GM19372 (cell line): ENCODE data around the gene PPP2R2B.
"Not testable (repeated sequence)": the region's sequence is repeated elsewhere in the genome, so short reads cannot be mapped to it uniquely, and the experiment has no call there.

ENCODE experiments used
- ATAC-seq: cut with Tn5 transposase; IDR thresholded peaks from one replicate; pipeline ENCODE4 v1.9.1; 2021; ENCODE audit warnings: mild to moderate bottlenecking, low read depth, moderate library complexity; ENCODE audit not compliant: unreplicated experiment

PPP2R2B gene

DNA sequence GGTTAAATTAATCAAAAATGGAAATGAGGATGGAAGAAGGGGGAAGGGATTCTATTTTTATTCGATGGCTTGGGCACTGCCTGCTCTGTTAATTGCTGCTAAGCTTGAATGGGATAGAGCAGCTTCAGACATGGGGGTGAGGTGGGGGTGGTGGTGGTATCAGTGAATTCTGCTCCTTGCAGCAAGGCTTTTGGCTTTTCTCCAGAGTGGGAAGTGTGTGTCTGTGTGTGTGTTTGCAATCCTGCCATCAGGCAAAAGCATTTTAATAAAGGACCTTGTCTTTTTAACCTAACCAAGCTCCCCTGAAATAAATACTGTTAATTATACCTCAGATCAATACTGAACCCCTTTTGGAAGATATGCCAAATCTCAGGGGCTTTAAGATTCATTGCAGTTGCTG is 251.6 kb downstream of the PPP2R2B start:
- no peak for ATAC-seq

DNA sequence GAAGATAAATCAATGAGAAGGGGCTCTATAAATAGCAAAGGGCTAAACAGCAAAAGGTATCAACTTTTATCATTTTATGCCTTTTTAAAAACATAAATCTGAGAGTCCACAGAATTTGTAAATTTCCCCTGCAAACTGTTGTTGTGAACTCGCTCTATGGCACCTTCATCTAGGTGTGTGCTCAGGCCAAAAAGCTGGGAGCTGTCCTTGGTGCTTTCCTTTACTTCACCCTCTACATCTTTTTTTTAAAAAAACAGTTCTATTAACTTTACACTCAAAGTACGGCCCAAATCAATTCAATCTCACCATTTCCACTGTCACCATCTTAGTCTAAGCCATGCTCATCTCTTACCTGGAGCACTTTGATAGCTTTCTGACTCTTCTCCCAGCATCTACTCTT is 254.4 kb downstream of the PPP2R2B start:
- ATAC-seq = no peak

DNA sequence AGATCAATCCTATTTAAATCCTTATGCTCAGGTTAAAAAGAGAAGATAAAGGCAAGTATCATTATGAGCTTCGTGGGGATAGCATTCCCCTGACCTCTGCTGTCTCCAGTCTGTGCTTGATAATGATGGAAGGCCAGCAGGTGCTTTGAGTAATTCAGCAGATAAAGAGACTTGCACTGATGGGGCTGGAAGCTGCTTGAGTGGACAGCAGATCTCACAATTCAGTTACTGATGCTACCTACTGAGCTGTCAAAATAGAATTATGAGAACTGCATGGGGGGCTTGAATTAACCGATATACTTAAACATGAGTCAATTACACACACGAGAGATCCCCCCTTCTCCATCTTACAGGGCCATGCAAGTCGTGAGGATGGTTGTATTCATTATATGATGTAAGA is 254.9 kb downstream of the PPP2R2B start:
- no peak for ATAC-seq

DNA sequence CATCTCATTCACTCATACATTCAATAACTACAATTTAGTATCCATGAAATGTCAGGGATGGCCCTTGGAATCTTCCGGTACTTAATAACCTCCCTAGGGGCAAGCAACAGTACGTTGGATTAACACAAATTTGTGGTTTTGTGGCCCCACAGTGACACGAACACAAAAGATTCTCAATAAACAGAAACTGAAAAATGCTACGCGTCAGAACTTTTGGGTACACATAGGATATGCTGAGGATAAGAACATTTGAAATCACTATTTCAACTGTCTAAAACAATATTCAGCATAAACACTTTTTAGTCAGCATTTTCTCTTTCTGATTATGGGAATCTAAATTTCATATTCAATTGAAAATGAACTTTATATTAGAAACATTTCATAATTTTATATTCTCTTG is 255.5 kb downstream of the PPP2R2B start:
- ATAC-seq = no peak

DNA sequence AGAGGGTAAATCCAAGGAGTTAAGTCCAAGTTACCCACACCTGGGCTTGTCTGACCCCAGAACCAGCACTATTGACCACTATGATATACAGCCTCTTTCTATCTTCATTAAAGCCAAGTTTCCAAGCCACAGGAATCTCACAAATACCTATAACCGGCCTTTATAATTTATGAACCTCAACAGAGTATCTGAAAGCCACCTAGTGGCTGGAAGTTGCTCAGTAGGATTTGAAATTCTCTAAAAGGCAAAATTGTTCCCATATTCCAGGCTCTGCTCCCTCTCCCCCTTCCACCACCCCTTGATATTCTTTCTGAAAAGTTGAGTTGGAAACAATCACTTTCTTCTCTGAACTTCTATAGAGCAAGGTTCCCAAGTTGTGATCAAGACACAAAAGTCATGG is 256.2 kb downstream of the PPP2R2B start:
- ATAC-seq = no peak

DNA sequence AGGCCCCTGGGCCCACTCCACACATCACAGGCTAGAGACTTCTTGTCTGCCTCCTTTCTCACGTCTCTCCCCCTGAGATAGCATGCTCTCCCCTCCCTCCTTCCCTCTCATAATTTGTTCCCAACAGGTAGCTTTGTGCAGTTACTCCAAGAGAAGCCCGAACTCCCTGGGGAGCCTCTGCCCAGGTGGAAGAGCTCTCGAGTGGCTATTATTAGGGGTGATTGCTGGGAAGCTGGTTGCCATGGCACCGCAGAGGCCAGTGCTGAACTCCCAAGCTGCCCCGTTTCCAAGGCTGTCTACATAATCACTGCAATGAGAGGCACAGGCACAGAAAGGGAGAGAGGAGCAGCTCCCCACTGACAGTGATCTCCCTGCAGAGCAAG is 257.9 kb downstream of the PPP2R2B start:
- ATAC-seq = no peak

DNA sequence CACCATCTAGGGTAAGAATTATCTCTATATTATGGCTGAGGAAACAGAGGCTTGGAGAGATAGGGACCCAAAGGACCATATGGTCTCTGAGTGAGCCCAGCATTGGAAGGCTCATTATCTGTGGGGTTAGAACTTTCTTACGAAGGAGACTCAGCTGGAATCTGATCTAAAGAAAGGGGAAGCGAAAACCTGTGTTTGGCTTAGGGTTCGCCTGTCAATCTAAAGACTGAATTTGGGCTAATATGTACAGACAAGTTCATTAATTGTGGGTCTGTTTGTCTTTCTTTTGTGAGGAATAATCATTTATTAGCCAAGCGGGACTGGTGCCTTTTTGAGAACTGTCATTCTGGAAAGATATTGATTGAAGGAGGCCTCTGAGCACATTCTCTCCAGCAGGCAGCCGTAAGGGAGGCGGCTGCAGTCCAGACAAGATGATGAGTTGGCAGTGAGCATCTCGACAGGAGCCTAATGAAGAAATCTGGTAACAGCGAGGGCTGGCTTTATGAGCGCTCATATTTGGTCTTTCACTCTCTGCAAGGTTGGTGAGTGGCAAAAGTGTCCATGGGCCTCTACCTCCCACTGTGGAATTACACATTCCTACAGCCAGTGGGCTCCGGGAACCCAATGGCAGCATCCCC is 258.4 kb downstream of the PPP2R2B start:
- no peak for ATAC-seq

DNA sequence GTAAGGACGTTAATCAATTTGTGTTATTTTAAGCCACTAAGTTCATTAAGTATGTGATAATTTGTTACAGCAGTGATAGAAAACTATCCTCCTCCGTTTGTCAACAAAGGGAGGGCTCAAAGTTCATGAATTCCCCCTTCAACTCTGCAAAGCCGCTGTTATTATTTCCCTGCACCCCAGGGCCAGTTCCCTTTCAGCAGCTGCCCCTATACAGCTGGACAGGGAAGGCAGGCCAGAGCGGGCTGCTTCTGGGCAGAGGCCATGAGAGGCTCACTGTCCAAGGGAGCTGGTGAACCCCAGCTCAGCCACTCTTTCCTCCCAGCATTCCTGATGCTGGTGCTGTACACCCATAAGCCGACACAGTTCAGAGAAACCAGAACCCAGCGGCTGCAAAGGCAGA is 260.1 kb downstream of the PPP2R2B start:
- no peak for ATAC-seq

DNA sequence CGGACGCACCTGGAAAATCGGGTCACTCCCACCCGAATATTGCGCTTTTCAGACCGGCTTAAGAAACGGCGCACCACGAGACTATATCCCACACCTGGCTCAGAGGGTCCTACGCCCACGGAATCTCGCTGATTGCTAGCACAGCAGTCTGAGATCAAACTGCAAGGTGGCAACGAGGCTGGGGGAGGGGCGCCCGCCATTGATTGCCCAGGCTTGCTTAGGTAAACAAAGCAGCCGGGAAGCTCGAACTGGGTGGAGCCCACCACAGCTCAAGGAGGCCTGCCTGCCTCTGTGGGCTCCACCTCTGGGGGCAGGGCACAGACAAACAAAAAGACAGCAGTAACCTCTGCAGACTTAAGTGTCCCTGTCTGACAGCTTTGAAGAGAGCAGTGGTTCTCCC is 268.8 kb downstream of the PPP2R2B start:
- ATAC-seq = not testable (repeated sequence)

DNA sequence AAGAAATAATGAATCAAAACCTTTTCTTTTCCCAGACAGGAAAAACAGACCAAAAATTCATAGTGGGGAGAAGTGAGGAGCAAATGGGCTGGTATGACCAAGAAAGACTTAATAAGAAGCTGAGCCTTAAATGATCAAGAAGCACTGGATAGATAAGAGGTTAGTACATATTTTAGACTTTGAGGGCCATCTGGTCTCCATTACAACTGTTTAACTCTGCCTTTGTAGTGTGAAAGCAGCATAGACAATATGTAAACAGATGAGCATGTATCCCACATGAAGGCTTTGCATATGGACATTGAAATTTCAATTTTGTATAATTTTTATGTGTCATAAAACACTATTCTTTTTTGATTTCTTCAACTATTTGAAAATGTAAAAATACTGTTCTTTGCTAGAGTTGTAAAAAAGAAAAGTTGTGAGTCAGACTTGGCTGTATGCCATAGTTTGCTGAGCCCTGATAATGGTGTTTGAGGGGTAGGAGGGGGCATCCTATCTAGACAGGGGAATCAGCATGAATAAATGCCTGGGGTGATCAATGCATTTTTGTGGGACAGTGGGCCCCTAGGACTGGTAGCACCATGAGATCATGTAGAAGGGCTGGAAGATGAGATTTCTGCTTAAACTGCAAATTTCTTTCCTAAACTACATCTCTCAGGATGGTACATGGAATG is 270.8 kb downstream of the PPP2R2B start:
- ATAC-seq = no peak

DNA sequence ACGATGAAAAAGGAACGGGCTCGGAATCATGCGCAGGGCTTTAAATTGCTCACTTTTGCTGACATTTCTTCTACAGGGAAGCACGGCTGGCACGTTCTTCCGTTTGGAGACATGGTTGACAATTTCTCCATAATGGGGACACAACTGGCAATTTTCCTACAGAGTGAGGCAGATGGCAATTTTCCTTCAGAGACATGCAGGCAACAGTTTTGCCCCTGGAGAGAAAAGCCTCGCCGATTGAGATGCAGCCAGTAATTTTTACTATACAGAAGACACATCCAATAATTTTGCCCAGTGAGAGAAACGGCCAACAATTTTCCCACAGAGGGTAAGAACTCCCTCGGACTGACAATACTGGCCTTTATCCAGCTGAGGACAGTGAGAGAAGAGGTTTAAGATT is 271.7 kb downstream of the PPP2R2B start:
- no peak for ATAC-seq

DNA sequence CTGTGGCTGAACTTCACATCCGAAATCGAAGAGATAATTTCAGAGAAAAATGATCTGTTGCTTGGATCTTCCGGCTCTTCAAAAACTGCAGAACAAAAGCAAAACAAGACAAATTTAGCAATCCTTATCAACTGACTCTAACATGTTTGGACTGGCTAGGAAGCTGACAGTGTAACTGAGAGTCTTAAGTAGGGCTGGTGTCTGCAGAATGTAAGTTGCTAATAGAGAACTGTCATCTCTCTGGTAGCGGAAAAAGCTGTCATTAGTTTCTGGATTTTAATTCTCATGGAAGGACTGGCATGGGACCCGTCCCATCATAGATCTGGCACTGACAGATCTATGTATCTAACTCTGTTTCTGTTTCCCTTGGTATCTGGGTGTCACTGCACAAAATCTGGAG is 278.2 kb downstream of the PPP2R2B start:
- no peak for ATAC-seq

DNA sequence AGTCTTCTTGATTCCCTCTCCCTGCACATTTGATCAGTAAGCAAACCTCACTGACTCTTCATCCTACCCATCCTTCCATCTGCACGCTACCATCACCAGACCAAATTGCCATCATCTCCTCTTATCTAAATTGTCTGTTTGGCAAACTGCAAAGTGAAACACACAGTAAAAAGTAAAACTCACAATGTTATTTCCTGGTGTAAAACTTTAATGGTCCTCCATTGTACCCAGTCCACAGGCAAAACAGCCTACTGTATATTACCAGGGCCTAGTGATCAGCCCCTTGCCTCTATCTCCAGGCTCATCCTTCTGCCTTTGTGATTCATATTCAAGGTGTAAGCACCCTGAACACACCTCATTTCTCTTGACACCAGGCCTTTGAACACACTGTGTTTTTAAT is 279.3 kb downstream of the PPP2R2B start:
- ATAC-seq = no peak

DNA sequence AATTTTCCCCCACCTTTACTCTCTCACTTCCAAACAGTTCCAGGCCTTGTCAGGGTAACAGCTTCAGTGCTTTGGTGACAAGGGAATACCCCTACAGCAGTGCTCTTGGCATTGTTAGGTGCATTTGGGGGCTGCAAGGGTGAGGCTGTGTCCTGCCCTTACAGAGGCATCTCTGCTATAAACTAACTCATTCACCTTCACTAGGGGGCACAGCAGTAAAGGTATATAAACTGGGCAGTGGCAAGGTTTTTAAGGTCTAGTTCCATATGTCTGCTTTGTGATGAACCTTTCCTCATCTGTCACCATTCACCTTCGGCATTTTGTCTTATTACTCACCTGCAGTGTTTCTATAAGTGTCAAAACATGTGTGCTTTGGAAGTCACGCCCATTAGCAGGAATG is 283.5 kb downstream of the PPP2R2B start:
- no peak for ATAC-seq

DNA sequence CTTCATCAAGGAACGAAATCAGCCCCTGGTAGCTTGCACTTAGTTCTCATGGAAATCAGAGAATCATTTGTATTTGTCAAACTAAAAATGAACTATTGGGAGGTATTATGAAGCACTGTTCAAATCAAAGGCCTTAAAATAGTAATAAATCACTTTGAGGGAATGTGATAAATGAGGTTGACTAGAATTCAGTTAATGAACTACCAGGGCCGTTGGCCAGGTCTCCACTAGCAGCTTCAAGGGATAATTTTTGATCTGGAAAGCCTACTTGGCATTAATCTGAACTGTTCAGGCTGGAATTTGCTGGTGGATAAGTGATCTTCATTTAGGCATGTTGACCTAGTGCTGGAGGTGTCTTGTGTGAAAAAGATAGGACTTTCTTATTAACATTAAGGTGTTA is 286.2 kb downstream of the PPP2R2B start:
- no peak for ATAC-seq

DNA sequence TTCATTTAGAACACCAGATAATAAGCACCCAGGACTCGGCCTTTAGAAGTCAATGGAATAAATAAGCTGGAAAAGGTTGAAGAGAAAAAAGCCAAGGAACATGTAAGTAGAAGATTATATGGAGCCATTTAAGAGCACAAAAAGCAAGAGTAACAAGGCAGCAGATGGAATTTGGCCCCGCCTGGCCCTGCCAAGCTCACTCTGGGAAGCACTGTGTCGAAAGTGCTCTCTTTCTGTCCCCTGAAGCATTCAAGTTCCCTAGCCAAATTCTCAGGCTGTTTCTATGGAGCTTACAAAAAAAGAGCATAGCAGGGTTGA is 289.6 kb downstream of the PPP2R2B start:
- ATAC-seq = no peak

DNA sequence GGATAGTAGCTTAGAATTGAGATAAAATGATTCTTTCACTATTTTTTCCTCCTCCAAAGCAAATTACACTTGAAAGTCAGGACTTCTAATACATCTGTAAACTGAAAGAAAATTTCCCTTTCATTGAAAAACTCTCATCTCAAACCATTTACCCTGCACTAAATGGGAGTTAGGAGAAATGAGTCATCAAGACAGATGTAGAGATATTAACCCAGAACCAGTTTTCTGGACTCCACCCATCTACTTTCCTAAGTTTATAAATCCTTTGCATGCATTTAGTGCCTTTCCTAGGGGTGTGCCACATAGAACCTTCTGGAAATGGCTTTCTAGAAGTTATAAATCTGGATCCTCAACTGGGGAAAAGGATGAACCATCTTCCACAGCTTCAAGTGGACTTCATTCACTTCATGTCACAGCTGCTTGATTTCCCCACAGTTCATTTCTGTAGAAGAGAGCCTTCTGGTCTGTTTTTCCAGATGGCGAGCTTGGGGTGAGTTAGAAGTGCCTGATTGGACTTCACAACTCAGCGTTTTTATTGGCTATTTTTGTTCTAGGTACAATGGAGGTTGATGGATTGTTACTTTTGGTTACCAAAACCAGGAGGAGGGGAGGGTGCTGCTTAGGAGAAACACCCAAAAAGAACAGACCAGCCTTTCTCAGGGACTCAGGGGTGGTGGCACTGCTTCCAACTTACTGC is 290.1 kb downstream of the PPP2R2B start:
- no peak for ATAC-seq

DNA sequence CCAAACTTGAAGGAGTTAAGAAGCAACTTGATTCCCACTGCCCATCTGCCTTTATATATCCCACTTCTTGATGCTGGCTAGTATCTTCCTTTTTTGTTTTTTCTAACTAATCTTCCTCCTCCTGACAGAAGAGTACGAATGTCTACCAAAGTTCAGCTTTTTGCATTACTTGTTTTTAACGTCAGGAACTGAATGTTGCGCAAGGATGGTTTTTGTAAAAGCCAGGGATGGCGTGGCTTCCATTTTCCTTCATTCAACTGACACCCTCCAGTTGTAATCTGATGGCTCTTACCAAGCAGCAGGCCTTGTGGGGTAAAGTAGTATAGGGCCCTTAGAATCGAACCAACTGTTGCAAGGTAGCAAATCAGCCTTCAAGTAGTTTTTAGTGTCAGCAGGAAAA is 291.8 kb downstream of the PPP2R2B start:
- no peak for ATAC-seq

DNA sequence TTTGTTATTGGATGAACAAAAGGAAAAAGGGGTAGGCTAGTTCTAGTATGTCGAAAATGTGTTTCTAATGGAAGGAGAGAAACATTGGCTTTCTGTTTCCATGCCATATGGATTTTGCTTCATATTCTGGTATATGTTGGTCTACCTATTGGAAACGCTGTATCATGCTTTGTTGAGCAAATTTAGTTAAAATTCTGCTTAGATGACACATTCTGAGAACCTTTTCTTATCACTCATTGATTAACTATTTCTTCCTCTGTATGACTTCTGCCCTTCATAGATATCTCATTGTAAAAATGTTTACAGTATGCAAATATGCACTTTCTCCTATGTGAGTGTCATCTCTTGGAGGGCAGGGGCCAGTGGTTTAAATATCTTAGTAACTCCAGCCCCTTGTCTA is 293.8 kb downstream of the PPP2R2B start:
- no peak for ATAC-seq

DNA sequence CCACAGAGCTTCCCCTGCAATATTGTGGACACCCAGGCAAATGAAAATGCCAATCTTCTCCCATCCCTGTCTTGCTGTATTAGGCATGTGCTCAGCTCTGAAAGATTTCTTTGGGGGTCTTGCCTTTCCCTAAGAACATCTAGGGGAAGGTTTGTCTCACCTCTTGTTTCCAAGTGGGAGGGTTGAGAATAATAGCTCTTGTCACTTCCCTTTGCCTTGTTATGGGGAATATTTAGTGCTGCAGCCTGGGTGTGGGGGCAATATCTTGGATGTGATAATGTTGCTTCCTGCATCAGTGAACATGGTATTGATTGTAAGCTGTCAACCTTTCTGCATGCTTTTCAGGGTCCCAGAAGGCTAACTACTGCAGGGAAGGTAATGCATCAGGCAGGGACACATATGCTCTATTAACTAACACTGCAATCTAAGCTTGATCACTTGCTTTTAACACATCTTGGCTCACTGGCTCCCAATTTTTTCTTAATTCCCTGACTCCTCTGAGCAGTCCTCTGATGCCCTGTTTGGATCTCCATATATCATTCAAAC is 296.4 kb downstream of the PPP2R2B start:
- ATAC-seq = no peak

DNA sequence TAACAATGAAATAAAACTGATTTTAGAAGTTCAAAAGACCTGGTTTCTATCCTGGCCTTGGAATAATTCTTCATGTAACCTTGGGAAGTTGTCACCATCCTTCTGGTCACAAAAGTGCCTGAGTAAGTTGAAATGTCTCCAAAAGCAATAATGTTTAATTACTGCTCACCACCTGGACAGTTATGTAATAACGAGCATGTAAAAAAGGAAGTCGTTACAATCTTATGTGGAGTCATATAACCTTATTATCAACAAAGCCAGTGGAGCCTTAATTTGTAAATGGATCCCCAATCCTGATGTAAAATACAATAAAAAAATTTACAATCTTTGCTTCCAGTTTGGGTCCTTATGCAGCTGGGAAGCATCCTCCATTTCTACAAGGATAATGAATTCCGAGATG is 298.3 kb downstream of the PPP2R2B start:
- ATAC-seq = no peak

DNA sequence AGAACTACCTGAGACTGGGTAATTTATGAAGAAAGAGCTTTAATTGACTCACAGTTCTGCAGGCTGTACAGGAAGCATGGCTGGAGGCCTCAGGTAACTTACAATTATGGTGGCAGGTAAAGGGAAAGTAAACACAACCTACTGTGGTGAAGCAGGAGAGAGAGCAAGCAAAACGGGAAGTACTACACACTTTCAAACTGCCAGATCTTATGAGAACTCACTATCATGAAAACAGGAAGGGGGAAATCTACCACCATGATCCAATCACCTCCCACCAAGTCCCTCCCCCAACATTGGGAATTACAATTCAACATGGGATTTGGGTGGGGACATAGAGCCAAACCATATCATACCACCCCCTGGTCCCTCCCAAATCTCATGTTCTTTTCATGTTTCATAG is 303.8 kb downstream of the PPP2R2B start:
- no peak for ATAC-seq
